Spinal cord (tissue), 10 donors: ENCODE results near the gene USP4. TPM values are rescaled to one million over a fixed set of nuclear protein-coding genes. Genes with fewer than 3 reads are reported as not detected.

Source experiments
- DNase-seq, 6 donors: peaks; one replicate each; pipeline versions ENCODE4 v3.0.0 to v3.0.0-alpha.2; 2013 to 2015; ENCODE audit warnings: low spot score in 6 of 6, low read depth in 4 of 6
- H3K27ac ChIP-seq: one replicate; pipeline ENCODE4 v1.5.1; 2013; ENCODE audit warnings: low read depth, low read length, control low read depth
- H3K27me3 ChIP-seq: one replicate; pipeline ENCODE4 v1.6.1; 2013; ENCODE audit warnings: low read length; ENCODE audit not compliant: control insufficient read depth, insufficient read depth
- H3K36me3 ChIP-seq: one replicate; pipeline ENCODE4 v1.6.1; 2013; ENCODE audit warnings: low read length; ENCODE audit not compliant: control insufficient read depth, insufficient read depth
- H3K4me1 ChIP-seq: one replicate; pipeline ENCODE4 v1.6.1; 2013; ENCODE audit warnings: low read length; ENCODE audit not compliant: control insufficient read depth, insufficient read depth
- H3K4me3 ChIP-seq: one replicate; pipeline ENCODE4 v1.5.1; 2013; ENCODE audit warnings: low read depth, low read length, control low read depth
- H3K9me3 ChIP-seq: one replicate; pipeline ENCODE4 v1.6.1; 2013; ENCODE audit warnings: low read length; ENCODE audit not compliant: control insufficient read depth, insufficient read depth
- WGBS: methylation state at CpG from one replicate; pipeline ENCODE4 v1.1.5; 2013; ENCODE audit warnings: missing lambda C conversion rate; ENCODE audit not compliant: insufficient coverage; 5-methylcytosine and 5-hydroxymethylcytosine counted together
- long read RNA-seq, 4 donors: transcript quantifications; one replicate each; lab custom pipeline, GENCODE V29; 2026
- polyA plus RNA-seq, 2 donors: library from polyadenylated mRNA; unstranded; fragments of 120-200 nt; gene quantifications; one replicate each; pipeline ENCODE4 v1.2.1, GENCODE V29; 2013; ENCODE audit not compliant: insufficient read length in 2 of 2
- total RNA-seq, 2 donors: library from RNA; depleted of rRNA in 1 of 2; stranded (reverse); fragments of 120-200 nt in 1 of 2; fragments of >200 nt in 1 of 2; gene quantifications; one replicate each; pipeline versions ENCODE4 v1.2.3 to v1.2.4, GENCODE V29; 2013 to 2014
- donor health status: healthy.

Gene USP4, protein sequence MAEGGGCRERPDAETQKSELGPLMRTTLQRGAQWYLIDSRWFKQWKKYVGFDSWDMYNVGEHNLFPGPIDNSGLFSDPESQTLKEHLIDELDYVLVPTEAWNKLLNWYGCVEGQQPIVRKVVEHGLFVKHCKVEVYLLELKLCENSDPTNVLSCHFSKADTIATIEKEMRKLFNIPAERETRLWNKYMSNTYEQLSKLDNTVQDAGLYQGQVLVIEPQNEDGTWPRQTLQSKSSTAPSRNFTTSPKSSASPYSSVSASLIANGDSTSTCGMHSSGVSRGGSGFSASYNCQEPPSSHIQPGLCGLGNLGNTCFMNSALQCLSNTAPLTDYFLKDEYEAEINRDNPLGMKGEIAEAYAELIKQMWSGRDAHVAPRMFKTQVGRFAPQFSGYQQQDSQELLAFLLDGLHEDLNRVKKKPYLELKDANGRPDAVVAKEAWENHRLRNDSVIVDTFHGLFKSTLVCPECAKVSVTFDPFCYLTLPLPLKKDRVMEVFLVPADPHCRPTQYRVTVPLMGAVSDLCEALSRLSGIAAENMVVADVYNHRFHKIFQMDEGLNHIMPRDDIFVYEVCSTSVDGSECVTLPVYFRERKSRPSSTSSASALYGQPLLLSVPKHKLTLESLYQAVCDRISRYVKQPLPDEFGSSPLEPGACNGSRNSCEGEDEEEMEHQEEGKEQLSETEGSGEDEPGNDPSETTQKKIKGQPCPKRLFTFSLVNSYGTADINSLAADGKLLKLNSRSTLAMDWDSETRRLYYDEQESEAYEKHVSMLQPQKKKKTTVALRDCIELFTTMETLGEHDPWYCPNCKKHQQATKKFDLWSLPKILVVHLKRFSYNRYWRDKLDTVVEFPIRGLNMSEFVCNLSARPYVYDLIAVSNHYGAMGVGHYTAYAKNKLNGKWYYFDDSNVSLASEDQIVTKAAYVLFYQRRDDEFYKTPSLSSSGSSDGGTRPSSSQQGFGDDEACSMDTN
- total RNA-seq (10 to 100 TPM; 30.9 to 34.0 TPM), polyA plus RNA-seq (10 to 100 TPM; 63.4 to 80.1 TPM)
- long read RNA-seq, donor 1, partial matches to known transcripts = 0 of 6 reads
- long read RNA-seq, donor 1, other reads (novel, unspliced or antisense) = 0 of 6 reads
- long read RNA-seq, donor 2, partial matches to known transcripts = 0 of 2 reads
- long read RNA-seq, donor 2, other reads (novel, unspliced or antisense) = 0 of 2 reads
- long read RNA-seq, donor 3, partial matches to known transcripts = 0 of 2 reads
- long read RNA-seq, donor 3, other reads (novel, unspliced or antisense) = 0 of 2 reads
- long read RNA-seq, donor 4, partial matches to known transcripts = 0 of 9 reads
- long read RNA-seq, donor 4, other reads (novel, unspliced or antisense) = 0 of 9 reads

GRCh38 chr3:49339941-49340800 lies at the start of gene USP4:
USP4 (minus strand) TSS chr3:49340053; CDS start chr3:49340024, 29 bp downstream.
- peak; percentile 69 to 97 (median 78) for DNase-seq
- Histone ChIP-seq H3K4me3 (peak within 1 kb of the TSS; percentile 88), H3K9me3 (no peaks in the 10 kb centered on the region), H3K27me3 (no peaks in the 10 kb centered on the region), H3K27ac (peak within 1 kb of the TSS; percentile 97), H3K36me3 (peaks cover 6% of the 10 kb centered on the region), H3K4me1 (peaks cover 24% of the 10 kb centered on the region)
- 1% methylated on average over 69 of the region's 70 CpGs for WGBS

DNA sequence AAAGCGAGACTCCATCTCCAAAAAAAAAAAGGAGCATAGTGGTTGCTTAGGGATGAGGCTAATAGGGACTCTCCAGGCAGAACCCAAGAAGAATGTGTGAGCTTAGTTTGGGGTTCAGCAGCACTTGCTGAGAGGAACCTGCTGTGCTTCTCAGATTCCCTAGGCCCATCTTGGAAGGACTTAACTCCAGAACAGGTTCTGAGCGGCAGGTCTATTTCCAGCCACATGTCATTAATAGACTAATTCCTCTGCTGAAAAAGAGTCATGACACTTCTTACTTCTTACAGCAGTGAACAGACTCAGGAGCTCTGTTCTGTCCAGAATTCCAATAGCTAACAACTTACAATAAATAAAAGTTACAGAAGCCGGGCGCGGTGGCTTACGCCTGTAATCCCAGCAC lies 49.4 kb upstream of the USP4 start:
- Histone ChIP-seq H3K4me1 (no peaks in the 10 kb centered on the region), H3K27ac (no peak overlapping the region), H3K27me3 (no peaks in the 10 kb centered on the region), H3K36me3 (peaks cover 4% of the 10 kb centered on the region), H3K4me3 (no peak overlapping the region), H3K9me3 (no peaks in the 10 kb centered on the region)
- DNase-seq = no peak
- WGBS = 94% methylated on average over 6 of the region's 6 CpGs

GRCh38 chr3:49388289-49388820 lies 48.5 kb upstream of the USP4 start:
- WGBS = no CpG with 5 or more reads among the region's 1 CpG
- no peaks in the 10 kb centered on the region for H3K9me3 ChIP-seq
- no peak overlapping the region for H3K27ac ChIP-seq

DNA sequence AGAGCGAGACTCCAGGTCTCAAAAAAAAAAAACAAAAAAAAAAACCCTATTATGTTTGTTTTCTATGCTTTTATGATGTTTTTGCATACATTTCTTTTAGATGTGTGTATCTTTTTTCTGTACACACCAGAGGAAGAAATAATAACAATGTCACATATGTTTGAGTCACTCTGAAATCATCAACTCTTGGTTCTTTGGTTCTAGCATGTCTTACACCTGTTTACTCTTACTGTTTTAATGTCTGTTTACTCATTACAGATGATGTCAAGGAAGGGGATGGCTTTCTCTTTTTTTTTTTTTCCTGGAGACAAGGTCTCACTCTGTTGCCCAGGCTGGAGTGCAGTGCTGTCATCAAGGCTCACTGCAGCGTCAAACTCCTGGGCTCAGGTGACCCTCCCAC lies 47.9 kb upstream of the USP4 start:
- WGBS = 100% methylated on average over 1 of the region's 2 CpGs
- DNase-seq = no peak
- no peaks in the 10 kb centered on the region for H3K4me1 ChIP-seq
- H3K9me3 ChIP-seq = no peaks in the 10 kb centered on the region
- no peak overlapping the region for H3K27ac ChIP-seq
- H3K27me3 ChIP-seq = no peaks in the 10 kb centered on the region
- peaks cover 4% of the 10 kb centered on the region for H3K36me3 ChIP-seq
- H3K4me3 ChIP-seq = no peak overlapping the region

More at GRCh38 chr3:49388289-49388820, 48.5 kb upstream of the USP4 start:
- no peak for DNase-seq
- peaks cover 4% of the 10 kb centered on the region for H3K36me3 ChIP-seq
- H3K4me1 ChIP-seq = no peaks in the 10 kb centered on the region
- no peaks in the 10 kb centered on the region for H3K27me3 ChIP-seq
- no peak overlapping the region for H3K4me3 ChIP-seq

DNA sequence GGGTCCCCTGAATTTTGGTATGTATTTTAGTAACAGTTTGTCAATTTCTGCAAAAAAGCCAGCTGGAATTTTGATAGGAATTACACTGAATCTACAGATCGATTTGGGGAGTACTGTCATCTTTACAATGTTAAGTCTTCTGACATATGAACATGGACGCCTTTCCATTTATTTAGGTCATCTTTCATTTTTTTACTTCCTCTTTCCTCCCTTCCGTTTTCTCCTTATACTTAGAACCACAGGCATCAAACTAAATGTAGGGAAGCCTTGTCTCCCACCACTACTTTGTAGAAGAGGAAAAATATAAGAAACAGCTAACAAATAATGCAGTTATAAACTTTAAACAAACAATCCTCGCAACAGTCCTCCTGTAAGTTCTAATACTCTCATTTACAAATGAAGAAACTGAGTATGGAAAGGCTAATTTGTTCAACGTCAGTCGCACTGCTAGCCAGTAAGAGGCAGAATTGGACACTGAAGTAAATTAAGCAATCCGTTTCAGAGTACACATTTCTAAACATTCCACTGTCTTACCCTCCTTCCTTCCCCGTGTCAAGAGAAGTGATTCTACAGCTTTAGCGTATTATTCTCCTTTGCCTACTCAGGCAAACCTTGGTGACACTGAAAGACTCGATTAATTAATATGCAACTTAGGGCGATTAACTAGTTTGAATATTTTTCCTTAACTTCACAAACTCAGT lies 46.4 kb upstream of the USP4 start:
- 94% methylated on average over 3 of the region's 11 CpGs for WGBS

GRCh38 chr3:49385617-49386016 lies 45.8 kb upstream of the USP4 start:
- Histone ChIP-seq H3K9me3 (no peaks in the 10 kb centered on the region), H3K4me3 (no peak overlapping the region), H3K27me3 (no peaks in the 10 kb centered on the region), H3K4me1 (no peaks in the 10 kb centered on the region), H3K27ac (no peak overlapping the region), H3K36me3 (peaks cover 4% of the 10 kb centered on the region)
- no peak for DNase-seq
- no CpG with 5 or more reads among the region's 1 CpG for WGBS

More for the DNA sequence above, 46.4 kb upstream of the USP4 start:
- H3K9me3 ChIP-seq = no peaks in the 10 kb centered on the region
- DNase-seq = no peak
- H3K4me3 ChIP-seq = no peak overlapping the region
- no peaks in the 10 kb centered on the region for H3K27me3 ChIP-seq
- no peak overlapping the region for H3K27ac ChIP-seq
- peaks cover 4% of the 10 kb centered on the region for H3K36me3 ChIP-seq
- H3K4me1 ChIP-seq = no peaks in the 10 kb centered on the region

DNA sequence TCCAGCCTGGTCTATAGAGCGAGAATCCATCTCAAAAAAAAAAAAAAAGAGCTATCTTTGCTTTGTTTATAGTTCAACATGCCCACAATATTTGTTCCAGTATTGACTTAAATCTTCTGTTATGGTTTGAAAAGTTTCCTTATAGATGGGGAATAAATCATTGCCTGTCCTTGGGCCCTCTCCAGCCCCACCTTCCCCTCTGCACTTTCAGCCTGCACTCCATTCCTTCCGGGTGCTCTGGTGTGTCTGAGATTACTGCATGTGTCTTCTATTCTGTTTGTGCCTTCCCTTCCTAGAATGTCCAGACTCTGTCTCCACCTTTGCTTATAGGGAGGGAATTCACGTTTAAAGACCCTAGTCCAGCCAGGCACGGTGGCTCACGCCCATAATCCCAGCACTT lies 43.5 kb upstream of the USP4 start:
- WGBS = 83% methylated on average over 2 of the region's 5 CpGs
- no peaks in the 10 kb centered on the region for H3K27me3 ChIP-seq
- no peak for DNase-seq
- H3K27ac ChIP-seq = no peak overlapping the region
- H3K4me1 ChIP-seq = no peaks in the 10 kb centered on the region
- H3K36me3 ChIP-seq = peaks cover 4% of the 10 kb centered on the region
- H3K9me3 ChIP-seq = no peaks in the 10 kb centered on the region
- H3K4me3 ChIP-seq = no peak overlapping the region

DNA sequence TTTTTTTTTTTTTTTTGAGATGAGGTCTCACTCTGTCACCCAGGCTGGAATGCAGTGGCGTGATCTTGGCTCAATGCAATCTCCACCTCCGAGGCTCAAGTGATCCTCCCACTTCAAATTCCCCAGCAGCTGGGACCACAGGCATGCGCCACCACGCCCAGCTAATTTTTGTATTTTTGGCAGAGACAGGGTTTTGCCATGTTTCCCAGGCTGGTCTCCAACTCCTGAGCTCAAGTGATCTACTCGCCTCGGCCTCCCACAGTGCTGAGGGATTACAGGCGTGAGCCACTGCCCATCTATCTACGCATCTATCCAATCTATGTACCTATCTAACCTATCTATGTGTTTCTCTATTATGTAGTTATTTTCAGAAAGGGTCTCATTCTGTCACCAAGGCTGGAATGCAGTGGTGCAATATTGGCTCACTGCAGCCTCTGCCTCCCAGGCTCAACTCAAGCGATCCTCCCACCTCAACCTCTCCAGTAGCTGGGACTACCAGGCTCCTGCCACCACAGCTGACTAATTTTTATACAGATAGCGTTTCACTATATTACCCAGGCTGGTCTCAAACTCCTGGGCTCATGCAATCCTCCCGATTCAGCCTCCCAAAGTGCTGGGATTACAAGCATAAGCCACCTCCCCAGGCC lies 38.5 kb upstream of the USP4 start:
- WGBS = 83% methylated on average over 4 of the region's 11 CpGs
- Histone ChIP-seq H3K36me3 (peaks cover 17% of the 10 kb centered on the region), H3K4me3 (no peak overlapping the region), H3K27me3 (no peaks in the 10 kb centered on the region), H3K27ac (no peak overlapping the region), H3K9me3 (no peaks in the 10 kb centered on the region), H3K4me1 (no peaks in the 10 kb centered on the region)
- no peak for DNase-seq
